ENCODE measurements around the gene PRADC1.

- TF ChIP-seq POLR2A (IDR thresholded peaks at IDR 0.05; ENCODE audit: low read depth, low read length) (no peak), FOS (IDR thresholded peaks at IDR 0.05; ENCODE audit: borderline replicate concordance, insufficient read depth, low read length) (no peak), EZH2 (IDR thresholded peaks at IDR 0.05; ENCODE audit: borderline replicate concordance, low read depth, low read length, severe bottlenecking) (no peak), POLR2AphosphoS5 (IDR thresholded peaks at IDR 0.05; ENCODE audit: insufficient read depth, low read depth, low read length) (no peak)
- TF ChIP-seq, protein P1, sequence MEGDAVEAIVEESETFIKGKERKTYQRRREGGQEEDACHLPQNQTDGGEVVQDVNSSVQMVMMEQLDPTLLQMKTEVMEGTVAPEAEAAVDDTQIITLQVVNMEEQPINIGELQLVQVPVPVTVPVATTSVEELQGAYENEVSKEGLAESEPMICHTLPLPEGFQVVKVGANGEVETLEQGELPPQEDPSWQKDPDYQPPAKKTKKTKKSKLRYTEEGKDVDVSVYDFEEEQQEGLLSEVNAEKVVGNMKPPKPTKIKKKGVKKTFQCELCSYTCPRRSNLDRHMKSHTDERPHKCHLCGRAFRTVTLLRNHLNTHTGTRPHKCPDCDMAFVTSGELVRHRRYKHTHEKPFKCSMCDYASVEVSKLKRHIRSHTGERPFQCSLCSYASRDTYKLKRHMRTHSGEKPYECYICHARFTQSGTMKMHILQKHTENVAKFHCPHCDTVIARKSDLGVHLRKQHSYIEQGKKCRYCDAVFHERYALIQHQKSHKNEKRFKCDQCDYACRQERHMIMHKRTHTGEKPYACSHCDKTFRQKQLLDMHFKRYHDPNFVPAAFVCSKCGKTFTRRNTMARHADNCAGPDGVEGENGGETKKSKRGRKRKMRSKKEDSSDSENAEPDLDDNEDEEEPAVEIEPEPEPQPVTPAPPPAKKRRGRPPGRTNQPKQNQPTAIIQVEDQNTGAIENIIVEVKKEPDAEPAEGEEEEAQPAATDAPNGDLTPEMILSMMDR (IDR thresholded peaks at IDR 0.05; ENCODE audit: extremely low read depth in 1 of 2, insufficient read depth in 1 of 2, low read depth in 1 of 2, low read length in 2 of 2) = no peak
- TF ChIP-seq, protein P2, sequence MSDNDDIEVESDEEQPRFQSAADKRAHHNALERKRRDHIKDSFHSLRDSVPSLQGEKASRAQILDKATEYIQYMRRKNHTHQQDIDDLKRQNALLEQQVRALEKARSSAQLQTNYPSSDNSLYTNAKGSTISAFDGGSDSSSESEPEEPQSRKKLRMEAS (IDR thresholded peaks at IDR 0.05; ENCODE audit: insufficient read depth, insufficient read length) = no peak
These were observed 30.7 kb upstream of the PRADC1 start for GRCh38 chr2:73263540-73264331.
